Bronchial epithelial cell (primary cell): ENCODE results near the gene NUP50. TPM values are rescaled to one million over a fixed set of nuclear protein-coding genes. Genes with fewer than 3 reads are reported as not detected.

ENCODE experiments used
- DNase-seq: peaks from one replicate; pipeline ENCODE4 v3.0.0-alpha.2; 2010; ENCODE audit warnings: low read depth
- FAIRE-seq: peaks from 2 replicates; lab custom pipeline; 2011; peaks lifted over from hg19 to GRCh38; lab: Jason Lieb, UNC
- H3K27me3 ChIP-seq: 2 replicates; pipeline ENCODE4 v1.5.1; 2011; ENCODE audit warnings: low read length; ENCODE audit not compliant: control insufficient read depth, insufficient read depth
- H3K36me3 ChIP-seq: 2 replicates; pipeline ENCODE4 v1.5.1; 2011; ENCODE audit warnings: low read length; ENCODE audit not compliant: control insufficient read depth, insufficient read depth
- H3K4me3 ChIP-seq: 2 replicates; pipeline ENCODE4 v1.5.1; 2011; ENCODE audit warnings: mild to moderate bottlenecking, low read depth, low read length, control low read depth
- CTCF ChIP-seq: IDR thresholded peaks from 2 replicates; pipeline ENCODE4 v1.5.1; 2011; ENCODE audit warnings: mild to moderate bottlenecking, moderate library complexity, low read length, control low read depth, inconsistent platforms; ENCODE audit not compliant: insufficient read depth, severe bottlenecking
- total RNA-seq: library from RNA; depleted of rRNA; stranded (reverse); fragments of >200 nt; gene quantifications from 2 replicates; pipeline ENCODE4 v1.2.1, GENCODE V29; 2014

NUP50 gene
- total RNA-seq, 1 donor from 2014 or later: 74.2 TPM

- Histone ChIP-seq H3K4me3 (no peak overlapping the region), H3K36me3 (peaks cover 14% of the 10 kb centered on the region), H3K27me3 (no peaks in the 10 kb centered on the region)
- no peak for TF ChIP-seq CTCF
- FAIRE-seq (no peak), DNase-seq (no peak)
Observed at GRCh38 chr22:45224988-45225731, 61.4 kb downstream of the NUP50 start.

GRCh38 chr22:45225732-45226502, 62.2 kb downstream of the NUP50 start:
- no peak for TF ChIP-seq CTCF
- Histone ChIP-seq H3K4me3 (no peak overlapping the region), H3K36me3 (peaks cover 12% of the 10 kb centered on the region), H3K27me3 (no peaks in the 10 kb centered on the region)
- FAIRE-seq (peak; percentile 55), DNase-seq (peak; percentile 76)

GRCh38 chr22:45226503-45227186, 62.9 kb downstream of the NUP50 start:
- FAIRE-seq (no peak), DNase-seq (peak; percentile 54)
- no peak for TF ChIP-seq CTCF
- Histone ChIP-seq H3K27me3 (no peaks in the 10 kb centered on the region), H3K36me3 (peaks cover 12% of the 10 kb centered on the region), H3K4me3 (no peak overlapping the region)

GRCh38 chr22:45227645-45228400, 64.1 kb downstream of the NUP50 start:
- Histone ChIP-seq H3K4me3 (no peak overlapping the region), H3K36me3 (peaks cover 12% of the 10 kb centered on the region), H3K27me3 (no peaks in the 10 kb centered on the region)
- FAIRE-seq (peak; percentile 92), DNase-seq (no peak)
- TF ChIP-seq CTCF: no peak

- H3K27me3 ChIP-seq: no peaks in the 10 kb centered on the region
- H3K4me3 ChIP-seq: no peak overlapping the region
- TF ChIP-seq CTCF: no peak
- DNase-seq (no peak), FAIRE-seq (no peak)
- peaks cover 14% of the 10 kb centered on the region for H3K36me3 ChIP-seq
Observed at GRCh38 chr22:45228401-45228754, 64.7 kb downstream of the NUP50 start.
